GF-D8 (cell line): Measurements from ENCODE around the gene IGF2.

Source experiments
- DNase-seq: peaks from one replicate; lab custom pipeline; 2025; lab: John Stamatoyannopoulos, UW

Gene IGF2

DNA sequence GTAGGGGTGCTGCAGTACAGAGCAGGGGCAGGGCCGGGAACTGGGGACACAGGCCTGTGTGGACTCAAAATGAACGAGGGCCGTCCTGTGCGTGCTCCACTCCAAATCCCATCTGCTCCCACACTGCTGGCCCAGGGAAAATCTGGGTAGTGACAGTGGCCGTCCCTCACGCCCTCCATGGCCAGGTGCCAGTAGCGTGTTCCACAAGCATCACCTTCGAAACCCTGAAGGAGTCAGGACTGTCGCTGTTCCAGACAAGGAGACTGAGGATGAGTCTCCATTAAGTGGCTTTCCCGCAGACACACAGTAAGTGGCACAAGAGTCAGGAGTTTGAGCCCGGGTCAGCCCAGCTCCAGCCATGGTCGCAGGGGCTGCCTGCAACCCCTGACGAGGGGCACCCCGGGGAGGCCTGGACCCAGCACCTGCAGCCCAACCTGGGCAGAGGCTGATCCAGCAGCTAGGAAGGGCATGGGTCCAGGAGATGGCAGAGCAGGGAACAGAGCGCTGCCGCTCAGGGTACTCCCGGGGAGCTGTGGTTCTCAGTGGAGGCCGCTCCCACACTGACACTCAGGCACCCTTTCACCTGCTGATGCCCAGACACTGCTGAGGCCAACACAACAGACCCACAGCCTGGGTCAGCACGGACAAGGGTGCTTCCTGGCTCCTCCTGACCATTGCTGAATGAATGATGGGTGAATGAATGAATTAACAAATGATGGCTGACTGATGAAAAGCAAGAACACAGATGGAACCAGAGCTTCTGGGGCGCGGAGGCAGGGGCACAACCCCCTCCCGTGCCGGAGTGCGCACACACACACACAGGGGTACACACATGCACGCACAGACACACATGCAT is 35.3 kb downstream of the IGF2 start:
- DNase-seq, result no peak

DNA sequence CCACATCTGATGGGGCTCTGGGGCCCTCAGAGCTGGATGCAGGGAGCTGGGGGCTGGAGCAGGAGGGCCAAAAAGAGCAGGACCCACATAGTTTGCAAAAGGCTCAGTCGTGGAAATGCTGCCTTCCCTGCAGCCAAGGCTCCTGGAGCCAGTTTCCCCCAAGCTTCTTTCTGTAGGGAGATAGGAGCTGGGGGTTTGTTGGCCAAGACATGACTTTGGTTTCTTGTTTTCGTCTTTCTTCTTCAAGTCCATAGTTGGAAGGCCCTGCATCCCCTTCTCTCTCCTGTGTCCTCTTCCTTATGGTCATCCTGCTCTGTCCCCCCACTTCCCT is 36.3 kb downstream of the IGF2 start:
- no peak for DNase-seq

DNA sequence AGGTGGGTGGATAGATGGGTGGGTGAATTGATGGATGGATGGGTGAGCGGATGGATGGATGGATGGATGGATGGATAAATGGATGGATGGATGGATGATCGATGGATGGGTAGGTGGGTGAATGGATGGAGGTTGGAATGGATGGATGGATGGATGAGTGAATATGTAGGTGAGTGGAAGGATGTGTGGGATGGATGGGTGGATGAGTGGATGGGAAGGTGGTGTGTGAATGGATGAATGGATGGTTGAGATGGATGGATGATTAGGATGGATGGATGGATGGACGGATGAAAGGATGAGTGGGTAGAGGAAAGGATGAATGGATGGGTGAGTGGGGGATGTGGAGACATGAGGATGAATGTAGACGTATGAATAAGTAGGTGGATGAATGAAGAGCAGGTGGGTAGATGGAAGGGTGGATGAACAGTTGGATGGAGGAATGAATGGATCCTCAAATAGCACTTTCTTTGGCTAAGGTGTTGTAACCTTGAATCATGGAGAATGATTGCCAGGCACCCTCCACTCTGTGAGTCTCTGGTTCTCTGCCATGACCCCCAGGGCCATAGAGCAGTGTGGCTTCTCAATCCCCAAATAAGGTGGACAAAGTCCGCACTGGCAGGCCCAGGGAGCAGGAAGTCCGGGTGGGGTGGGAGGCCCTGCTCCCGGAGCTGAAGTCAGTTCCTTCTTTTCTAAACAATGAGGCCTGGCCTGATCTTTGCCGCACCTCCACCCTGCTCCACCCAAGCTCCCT is 36.9 kb downstream of the IGF2 start:
- no peak for DNase-seq

DNA sequence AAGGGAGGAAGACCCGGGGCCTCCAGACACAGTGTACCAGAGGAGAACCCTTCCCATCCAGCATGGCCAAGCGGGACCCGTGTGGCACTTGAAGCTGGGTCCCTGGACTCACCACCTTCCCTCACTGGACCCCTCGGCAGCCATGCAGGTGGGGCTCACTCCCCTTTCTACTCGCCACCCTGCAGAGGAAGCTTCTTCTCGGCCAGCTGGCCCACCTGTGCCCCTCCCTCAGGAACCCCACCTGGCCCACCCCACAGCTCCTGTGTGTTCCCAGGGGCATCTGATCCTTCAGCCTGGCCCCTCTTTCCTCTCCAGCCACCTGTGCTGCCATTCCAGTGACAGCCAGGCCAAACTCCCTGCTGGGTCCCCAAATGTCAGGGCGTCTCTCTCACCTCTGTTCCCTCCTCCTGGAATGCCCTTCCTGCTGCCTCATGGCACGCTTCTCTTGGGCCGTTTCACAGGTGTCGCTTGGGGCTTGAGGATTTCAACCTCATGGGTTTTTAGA is 38.0 kb downstream of the IGF2 start:
- no peak for DNase-seq

DNA sequence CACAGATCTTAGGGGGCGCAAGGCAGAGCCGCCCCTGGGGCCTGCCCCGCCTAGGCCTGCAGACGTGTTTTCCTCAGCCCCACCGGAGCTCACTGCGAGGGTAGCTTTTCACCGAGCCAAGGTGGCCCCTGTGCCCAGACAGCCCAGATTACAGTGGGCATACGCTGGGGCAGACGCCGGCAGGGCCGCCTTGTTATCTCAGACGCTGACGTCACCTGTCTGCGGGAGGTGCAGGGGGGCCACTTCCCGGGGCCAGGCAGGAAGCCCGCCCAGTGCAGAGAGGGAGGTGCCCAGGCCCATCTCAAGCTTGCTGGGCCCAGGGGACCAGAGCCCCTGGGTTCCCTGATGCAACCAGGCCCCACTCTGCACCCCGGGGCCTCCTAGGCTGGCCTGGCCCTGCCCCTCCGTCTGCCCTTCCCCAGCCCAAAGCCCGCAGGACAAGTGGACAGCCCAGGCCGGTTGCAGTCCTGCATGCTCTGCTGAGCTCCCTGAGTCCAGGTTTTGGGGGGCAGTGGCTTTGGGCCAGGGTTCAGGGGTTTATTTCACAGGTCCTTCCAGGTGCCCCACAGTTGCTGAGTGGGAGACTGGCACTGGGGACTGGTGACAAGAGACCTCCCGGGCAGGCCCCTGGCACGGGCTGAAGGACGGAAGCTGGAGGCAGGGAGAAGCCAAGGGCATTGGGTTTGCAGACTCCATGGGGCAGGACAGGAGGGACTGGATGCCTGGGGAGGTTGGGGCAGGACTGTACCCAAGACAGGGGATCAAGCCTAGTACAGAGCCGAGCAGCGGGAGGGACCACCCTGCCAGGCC is 38.6 kb downstream of the IGF2 start:
- DNase-seq, result no peak

DNA sequence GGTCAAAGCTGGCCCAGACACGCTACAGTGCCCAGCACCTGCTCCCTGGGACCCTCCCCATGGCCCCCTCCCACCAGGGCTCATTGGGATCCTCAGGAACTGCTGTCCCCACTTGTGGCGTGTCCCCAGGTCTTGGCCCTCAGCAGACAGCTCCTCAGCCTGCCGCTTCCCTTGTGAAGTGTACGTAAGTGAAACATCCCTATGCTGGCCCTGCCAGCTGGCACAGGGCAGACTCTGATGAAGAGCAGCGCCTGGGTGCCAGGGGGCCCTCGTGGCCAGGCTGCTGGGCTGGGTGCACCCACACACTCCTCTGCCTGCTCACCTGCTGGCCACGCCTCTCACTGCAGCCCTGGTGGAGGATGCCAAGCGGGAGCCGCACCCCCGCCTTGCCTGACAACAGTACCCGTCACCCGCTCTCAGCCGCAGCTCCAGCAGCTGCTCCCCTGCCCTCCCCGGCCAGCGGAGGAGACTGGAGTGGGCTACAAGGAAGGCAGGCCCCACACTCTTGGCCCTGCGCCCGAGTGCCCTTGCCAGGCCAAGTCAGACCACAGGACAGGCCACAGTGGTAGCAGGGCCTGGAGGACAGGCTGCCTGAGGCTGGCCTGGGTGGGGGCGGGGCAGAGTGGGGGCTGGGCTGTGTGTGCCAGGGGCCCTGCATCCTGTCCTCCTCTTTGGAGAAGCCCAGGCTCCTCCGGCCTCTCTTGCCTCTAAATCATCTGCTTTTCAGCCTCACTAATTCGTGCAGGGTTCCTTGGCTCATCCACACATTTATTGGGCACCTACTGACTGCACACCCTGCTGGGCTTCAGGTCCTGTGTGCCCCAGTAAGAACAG is 39.5 kb downstream of the IGF2 start:
- no peak for DNase-seq

DNA sequence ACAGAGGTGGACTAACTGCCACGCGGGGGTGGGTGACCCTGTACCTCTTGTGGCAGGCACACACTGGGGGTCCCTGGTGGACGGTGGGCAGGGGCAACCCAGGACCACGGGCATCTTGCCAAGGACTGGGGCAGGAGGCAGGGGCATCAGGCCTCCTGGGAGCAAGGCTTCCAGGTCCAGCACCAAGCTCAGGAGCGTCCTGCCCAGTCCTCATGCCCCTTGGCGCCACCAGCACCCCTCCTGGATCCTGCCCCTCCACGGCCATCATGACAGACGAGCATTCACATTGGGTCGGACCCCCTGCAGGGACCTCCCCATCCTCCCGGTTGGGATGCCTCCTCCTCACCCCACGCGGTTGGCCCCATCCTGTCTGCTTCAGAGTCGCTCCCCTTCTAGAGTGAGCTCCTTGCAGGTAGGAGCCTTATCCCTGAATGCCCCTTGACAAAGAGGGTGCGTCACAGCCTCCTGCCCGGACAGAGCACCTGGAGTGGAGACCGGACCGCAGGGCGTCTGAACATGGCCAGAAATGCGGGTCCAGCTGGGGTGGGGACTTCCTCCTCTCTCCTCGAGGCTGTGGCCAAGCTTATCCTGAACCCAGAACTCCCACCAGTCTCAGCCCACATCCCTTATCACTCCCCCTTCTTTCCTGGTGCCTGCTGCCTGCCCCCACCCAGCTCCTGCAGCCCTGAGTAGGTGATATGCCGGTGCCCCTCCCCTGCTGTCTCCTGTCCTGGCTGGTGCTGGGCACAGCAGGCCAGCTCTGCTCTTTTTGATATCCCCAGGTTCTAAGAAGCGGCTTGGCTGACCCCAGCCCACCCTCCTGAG is 40.3 kb downstream of the IGF2 start:
- no peak for DNase-seq

DNA sequence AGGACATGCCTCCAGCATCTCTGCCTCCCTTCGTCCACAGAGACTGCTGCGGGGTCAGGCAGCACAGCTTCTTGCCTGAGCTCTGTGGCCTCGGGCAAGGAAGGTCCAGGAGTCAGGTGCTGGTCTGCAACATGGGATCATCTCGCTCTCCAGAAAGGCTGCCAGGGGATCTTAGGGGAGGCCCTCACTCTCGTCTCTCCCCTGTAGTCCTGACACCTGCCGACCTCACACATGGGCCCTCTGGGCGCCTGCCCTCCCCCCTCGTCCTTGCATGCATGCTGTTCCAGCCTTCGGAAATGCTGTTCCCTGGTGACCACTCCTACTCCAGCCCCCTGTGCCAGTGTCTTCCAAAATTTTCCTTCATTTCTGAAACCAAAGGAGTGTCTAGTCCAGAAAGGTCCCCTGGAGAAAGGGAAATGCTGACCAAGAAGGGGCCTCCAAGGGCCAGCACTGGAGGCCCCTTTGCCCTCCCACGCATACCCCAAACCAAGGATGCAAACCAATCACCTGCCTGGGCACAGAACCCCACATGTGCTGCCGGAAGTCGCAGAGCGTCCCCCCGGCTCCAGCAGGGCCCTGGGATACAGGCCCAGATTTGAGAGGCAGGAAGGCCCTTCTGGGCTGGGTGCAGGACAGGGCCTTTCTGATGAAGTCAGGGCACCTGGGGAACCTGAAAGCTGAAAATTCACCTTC is 41.0 kb downstream of the IGF2 start:
- no peak for DNase-seq

DNA sequence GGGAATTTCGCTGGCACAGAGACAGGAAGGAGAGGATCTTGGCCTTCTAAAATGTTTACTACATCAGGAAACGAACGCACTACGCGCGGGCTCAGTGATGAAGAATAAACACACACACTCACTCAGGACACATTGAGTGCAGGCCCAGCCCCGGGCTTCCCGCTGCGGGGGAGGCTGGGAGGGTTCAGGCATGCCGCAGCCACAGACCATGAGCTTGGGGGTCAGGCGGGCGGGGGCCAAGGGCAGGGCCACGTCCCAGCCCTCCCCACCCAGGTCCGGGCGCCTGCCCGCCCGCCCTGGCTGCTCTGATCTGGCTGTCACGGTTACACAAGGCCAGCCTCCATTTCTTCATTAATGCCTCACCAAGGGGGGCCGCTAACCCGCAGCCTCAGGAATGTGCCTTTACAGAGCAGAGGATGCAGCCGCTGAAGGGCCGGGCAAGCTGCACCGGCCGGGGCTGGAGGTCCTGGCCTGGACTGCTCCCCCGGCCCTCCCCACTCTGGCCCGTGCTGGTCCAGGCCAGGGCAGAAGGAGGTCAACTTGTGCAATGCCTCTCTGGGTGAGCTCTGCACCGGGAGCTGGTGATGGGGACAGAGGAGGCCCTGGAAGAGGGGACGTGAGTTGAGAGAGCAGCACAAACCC is 41.7 kb downstream of the IGF2 start:
- no peak for DNase-seq

DNA sequence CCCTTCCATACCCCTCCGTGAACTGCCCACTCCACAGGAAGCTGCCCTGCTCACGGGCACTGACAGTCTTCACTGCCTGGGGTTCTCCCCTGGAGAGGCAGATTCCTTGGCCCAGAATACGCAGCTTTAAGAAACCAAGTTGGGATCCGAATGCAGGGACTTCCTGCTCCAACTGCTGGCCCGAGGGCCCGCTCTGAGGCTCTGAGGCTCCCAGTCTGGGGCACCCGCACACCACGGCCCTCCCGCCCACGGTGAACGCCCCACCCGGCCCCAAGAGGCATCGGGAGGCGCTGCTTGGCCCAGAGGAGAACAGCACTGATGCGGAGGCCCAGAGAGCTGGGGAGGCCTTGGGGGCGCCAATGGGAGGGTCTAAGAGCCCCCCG is 42.3 kb downstream of the IGF2 start:
- no peak for DNase-seq

DNA sequence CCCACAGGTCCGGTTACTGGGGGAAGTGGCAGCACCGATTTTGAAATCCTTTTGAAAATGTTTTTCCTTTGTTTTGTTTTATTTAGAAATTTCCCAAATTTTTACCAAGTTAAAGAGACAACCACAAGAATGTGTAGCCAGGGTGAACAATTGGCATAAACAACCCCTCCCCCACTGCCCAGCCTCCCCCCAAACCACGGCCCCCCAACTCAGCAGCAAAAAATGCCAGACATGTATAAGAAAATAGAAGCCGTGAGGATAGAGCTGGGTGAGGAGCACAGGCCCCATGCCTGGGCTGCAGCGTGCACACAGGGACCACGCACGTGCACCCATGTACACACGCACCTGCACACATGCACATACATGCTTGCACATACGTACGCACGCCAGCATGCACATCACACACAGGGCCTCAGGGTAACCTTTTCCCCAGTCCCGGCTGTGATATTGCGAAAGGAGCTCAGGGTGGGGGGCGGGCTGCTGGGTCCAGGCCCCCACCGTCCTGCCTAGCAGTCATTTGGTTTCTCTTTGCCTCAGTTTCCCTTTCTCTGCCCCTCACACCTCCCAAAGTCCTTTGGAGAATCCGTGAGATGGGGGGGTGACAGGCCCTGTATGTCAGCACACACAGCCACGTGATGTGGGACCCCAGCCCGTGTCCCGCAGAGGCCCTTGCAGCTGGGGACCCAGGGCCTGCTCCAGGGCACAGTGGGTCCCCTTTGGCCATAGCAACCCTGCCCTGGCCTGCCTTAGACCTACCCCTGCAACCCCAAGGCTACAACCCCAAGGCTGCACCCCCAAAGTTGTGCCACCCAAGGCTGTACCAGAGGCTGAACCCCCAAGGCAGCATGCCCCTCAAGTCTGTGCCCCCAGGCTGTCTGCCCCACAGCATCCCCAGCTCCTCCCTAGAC is 42.9 kb downstream of the IGF2 start:
- no peak for DNase-seq

DNA sequence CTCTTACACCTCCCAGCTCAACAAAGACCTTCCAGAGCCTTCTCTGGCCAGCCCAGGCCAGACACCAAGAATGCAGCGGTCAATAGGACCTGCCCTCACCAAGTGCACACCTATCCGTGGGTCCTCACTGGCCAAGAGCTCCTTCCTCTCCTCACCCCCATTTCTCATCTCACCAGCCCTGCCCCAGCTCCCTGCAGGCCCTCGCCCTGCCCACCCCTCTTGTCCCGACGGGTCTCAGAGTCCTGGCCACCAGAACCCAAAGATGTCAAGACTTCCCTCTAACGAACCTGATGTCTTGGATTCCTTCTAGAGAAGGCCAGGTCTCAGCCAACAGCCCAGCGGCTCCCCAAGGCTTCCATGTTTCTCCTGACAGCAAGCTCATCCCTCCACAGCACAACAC is 43.6 kb downstream of the IGF2 start:
- no peak for DNase-seq

DNA sequence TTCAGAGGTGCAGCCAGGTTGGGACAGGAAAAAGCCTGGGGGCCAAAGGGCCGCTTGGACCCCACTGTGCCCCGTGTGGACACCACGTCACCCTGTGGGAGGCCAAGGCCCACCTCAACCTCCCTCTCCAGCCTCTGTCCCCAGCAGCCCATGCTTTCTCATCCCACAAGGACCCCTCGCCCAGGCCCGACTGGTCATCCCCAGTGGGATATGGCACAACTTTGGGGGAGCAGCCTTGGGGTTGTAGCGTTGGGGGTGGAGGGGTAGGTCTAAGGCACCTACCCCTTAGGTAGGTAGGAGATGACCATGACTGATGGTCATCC is 44.0 kb downstream of the IGF2 start:
- DNase-seq, result no peak

DNA sequence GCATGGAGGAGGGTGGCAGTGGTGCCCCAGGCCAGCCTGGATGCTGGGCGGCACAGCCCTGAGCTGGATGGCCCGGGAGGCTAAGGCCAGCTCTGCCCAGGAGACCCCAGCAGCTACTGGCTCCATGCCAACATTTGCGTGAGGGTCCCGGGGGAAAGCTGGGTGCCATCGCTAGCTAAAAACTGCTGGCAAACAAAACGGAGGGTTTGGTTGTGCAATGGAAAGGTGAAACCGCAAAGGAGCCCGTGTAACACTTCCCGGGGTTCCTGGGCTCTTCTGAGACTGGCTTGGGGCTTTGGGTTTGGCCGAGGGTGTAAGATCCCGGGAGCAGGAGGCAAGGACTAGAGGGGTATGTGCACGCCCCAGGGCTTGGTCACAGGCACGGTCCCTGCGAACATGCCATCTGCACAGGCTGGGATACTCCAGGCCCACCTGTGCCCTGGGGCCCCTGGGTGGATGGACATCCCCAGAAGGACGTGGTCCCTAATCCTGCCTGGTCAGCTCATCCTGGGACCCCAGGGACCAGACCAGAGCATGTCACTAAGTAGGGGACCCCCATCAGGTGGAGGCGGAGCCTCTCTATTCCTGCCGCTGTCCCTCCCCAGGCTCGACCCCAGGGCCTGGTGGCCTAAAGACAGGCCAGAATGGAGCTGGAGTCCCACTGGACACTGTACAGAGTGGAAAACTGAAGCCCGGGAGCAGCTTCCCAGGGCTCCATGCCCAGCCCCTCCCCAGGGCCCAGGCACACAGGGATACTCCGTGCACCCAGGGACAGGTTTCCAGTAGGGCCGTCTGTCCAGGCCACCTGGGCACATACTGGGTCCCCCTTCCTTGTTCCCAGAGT is 44.6 kb downstream of the IGF2 start:
- DNase-seq, result no peak

DNA sequence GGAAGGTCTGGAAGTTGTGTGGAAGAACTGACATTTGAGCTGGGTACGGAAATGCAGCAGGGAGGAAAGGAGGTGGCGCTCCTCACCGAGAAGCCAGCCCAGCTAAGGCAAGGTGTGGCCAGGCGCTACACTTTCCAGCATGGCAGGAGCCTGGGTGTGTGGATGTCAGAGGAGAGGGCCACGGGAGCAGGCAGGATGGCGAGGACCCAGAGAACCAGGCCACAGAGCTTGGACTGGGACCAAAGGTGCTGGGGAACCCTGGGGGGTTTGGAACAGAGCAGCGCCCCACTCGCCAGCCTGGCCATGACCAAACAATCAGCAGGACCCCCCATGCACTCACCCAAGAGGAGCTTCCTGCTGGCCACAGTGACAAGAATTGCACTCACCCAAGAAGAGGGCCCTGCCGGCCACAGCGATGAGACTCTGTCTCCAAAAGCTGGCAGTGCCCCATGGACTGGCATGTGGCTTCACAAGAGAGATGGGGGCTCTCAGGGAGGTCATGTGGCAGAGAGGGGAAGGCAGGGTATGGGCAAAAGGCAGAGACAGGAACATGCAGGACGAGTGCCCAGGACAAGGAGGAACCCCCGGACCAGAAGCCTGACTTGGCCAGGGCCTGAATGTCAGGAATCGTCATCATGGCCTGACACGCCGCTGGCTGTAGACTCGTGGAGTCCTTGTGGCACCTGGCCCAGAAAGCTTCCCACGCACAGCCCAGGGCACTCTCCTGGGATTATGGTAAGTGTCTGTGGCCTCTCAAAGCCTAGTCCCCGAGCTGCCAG is 45.4 kb downstream of the IGF2 start:
- DNase-seq, result no peak

DNA sequence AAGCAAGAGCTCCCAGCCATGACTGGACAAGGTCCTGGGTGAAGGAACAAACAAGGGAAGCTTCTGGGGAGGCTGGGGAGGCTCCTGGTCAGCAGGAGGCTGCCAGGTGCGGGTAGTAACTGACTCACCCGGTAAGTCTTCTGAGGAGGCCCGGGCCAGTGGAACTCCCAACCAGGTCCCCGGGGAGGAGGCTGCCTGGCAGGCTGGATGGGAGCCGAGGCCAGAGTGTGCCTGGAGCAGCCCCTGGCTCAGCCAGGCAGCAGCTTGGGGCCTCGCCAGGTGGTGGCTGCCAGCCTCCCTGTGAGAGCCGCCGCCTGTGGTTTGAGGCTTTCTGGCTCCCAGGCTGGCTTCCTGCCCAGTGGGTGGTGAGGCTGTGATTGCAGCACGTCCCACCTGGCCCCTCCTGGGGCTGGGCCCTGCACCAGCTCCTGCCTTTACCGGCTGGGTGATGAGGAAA is 46.2 kb downstream of the IGF2 start:
- DNase-seq, result no peak

DNA sequence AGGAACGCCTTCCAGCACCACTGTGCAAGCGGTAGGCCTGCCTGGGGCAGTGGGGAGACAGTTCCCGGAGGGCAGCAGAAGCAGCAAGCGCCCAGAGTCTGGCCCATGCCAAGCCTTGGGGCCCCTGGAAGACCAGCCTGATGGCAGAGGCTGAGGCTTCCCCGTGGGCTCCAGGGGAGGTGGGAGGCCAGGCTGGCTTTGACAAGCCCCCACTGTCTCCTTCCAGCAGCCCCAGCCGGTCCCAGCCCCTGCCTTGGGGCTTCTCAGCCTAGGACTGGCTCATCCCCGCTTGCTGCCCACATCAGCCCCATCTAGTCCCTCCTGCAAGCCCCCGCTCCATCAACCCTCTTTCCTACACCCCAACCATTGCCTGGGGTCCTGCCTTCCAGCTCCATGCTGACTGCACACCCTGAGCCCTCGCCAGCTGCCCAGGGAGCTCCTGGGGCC is 46.7 kb downstream of the IGF2 start:
- DNase-seq, result no peak
